Stimulated activated CD8-positive, alpha-beta memory T cell treated with anti-CD3 and anti-CD28 coated beads, Interleukin-15, amount 100 ng/mL, for 24 hours (primary cell): ENCODE results near the gene KCNC3.

Experiments used
- DNase-seq: peaks from one replicate; pipeline ENCODE4 v3.0.0-alpha.2; 2020; ENCODE audit warnings: low read depth

The KCNC3 gene

DNA sequence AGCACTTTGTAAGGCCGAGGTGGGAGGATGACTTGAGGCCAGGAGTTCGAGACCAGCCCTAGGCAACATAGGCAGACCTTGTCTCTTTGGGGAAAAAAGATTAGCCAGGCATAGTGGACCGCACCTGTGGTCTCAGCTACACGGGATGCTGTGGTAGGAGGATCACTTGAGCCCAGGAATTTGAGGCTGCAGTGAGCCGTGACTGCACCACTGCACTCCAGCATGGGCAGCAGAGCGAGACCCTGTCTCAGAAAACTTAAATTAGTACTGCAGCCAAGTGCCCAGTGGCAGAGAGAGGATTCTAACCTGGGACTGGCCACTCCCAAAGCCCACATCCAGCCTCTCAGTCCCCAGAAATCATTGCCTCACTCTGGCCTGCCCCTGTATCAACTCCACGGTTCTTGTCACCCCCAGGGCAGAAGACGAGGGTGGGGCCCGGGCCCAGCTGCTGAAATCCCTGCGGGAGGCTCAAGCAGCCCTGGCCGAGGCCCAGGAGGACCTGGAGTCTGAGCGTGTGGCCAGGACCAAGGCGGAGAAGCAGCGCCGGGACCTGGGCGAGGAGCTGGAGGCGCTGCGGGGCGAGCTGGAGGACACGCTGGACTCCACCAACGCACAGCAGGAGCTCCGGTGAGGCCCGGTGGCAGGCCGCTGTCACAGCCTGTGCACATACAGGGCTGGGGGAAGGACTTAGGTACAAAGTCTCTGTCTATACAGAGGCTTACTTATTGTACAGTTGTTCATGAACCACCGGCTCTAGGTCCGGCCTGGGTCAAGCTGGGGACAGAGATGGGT is 53.4 kb downstream of the KCNC3 start:
- no peak for DNase-seq

DNA sequence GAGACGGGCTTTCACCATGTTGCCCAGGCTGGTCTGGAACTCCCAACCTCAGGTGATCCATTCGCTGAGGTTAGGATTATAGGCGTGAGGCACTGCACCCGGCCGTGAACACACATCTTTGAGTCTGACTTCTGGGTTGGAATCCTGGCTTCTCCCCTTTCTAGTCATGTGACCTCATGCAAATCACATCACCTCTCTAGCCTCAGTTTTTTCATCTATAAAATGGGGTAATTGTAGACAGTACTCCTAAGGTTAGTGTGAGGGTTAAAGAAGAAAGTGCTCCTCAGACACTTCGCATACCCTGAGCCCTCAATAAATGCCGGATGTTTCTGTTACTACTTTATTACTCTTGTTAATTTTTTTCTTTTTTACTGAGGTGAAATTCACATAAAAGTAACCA is 55.4 kb downstream of the KCNC3 start:
- DNase-seq, result no peak

DNA sequence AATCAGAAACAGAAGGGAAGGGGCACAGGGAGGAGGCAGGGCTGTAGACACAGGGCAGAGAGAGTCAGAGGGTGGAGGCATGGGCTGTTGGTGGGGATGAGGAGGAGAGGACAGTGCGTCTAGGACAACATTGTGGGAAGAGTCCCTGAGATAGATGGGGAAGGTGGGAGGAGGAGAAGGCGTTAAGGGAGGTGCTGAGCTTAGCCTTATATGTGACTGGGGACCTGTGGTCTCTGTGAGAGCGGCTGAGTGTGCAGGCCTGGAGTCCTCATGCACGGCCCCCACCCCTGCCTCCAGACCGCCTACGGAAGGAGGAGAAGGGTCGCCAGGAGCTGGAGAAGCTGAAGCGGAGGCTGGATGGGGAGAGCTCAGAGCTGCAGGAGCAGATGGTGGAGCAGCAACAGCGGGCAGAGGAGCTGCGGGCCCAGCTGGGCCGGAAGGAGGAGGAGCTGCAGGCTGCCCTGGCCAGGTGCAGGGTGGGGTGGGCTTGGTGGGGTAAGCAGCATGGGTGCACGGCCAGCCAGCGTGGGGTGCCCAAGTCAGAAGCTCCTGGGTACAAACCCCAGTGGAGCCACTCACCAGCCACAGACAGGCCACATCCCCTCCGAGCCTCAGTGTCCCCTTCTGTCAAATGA is 56.8 kb downstream of the KCNC3 start:
- no peak for DNase-seq

- DNase-seq, result no peak
These were observed 59.5 kb downstream of the KCNC3 start for GRCh38 chr19:50269653-50270052.

- no peak for DNase-seq
These were observed 60.7 kb downstream of the KCNC3 start for GRCh38 chr19:50268501-50268900.

DNA sequence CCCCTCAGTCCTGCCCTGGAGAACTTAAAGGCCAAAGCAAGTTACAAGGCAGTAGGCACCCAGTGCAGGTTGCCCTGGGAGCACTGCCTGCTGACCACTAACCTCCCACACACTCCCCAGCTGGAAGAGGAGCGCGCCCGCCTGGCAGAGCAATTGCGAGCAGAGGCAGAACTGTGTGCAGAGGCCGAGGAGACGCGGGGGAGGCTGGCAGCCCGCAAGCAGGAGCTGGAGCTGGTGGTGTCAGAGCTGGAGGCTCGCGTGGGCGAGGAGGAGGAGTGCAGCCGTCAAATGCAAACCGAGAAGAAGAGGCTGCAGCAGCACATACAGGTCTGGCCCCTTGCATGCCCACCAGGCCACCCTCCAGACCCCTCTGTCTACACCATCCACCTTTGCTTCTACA is 61.1 kb downstream of the KCNC3 start:
- no peak for DNase-seq

DNA sequence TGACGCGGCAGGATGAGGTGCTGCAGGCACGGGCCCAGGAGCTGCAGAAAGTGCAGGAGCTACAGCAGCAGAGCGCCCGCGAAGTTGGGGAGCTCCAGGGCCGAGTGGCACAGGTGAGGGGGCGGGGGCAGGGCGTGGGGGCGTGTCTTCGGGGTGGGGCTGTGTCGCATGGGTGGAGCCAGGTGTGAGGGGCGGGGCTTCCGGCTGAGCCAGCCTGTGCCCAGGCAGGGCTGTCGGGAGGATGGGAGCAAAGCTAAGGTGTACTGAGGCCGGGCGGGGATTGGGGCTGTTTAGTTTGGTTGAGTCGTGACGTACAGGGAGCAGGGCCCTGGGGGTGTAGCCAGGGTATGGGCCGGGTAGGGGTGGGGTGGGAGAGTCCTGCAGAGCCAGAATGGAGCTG is 62.3 kb downstream of the KCNC3 start:
- no peak for DNase-seq

- DNase-seq, result no peak
These were observed 63.1 kb downstream of the KCNC3 start for GRCh38 chr19:50266041-50266440.

GRCh38 chr19:50264483-50265186 is 64.5 kb downstream of the KCNC3 start:
- no peak for DNase-seq

GRCh38 chr19:50263176-50263575 is 66.0 kb downstream of the KCNC3 start:
- no peak for DNase-seq
